Measurements from ENCODE around the gene INSRR. TPM values are rescaled to one million over a fixed set of nuclear protein-coding genes. Genes with fewer than 3 reads are reported as not detected.

Gene INSRR
- total and polyA plus RNA-seq, 9 of the 15 experiments (the other 6 are each of a cell fraction or from before 2014, with no cell fraction given): 0.03 to 0.18 (median 0.06) TPM; not detected in 3

DNA sequence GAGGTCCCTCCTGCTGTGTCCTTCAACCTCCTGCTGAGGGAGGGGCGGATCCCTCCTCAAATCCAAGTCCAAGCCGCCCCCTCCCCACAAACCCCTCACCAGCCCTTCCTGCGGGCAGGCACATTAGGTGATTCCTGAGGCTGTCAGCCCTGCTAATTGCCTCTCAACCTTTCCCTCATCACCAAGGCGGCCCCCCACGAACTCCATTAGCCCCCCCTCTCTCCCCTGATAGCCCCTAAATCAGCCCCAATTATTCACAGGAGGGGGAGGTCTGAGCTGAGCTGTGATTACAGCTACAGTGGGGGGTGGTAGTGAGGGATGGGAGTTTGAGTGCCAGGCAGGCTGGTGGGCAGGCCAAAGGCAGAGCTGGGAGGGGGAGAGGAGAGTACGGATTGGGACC is 28.8 kb upstream of the INSRR start:
- no peak overlapping the region for H3K27ac ChIP-seq (ENCODE audit: extremely low read depth, low read depth, low read length)
- DNase-seq (ENCODE audit: extremely low read depth in 1 of 4, low spot score in 3 of 4): no peak
- H3K9me1 ChIP-seq (ENCODE audit: control insufficient read depth, insufficient read depth, low read length): no peaks in the 10 kb centered on the region
- CTCF ChIA-PET (ENCODE audit: low intra/inter-chr PET ratio): interaction anchor here (0.6 kb wide), 1 partner anchor 198 kb away, joined by 3 read pairs; no protein-coding TSS in a partner anchor
- WGBS (ENCODE audit: insufficient coverage, low coverage, missing lambda C conversion rate): 10% methylated on average over 4 of the region's 6 CpGs
- no peaks in the 10 kb centered on the region for H4K20me1 ChIP-seq (replicated peaks; ENCODE audit: control insufficient read depth, insufficient read depth, low read length)
- H3K4me1 ChIP-seq (replicated peaks in 1 of 2; ENCODE audit: control insufficient read depth in 2 of 2, insufficient read depth in 2 of 2, low read length in 2 of 2): peaks cover 15% of the 10 kb centered on the region in 2 experiments; a peak in 4 of 5 replicates
- H2AFZ ChIP-seq (ENCODE audit: low read depth, low read length): no peak overlapping the region
- H3K36me3 ChIP-seq (ENCODE audit: control insufficient read depth, insufficient read depth, low read length): no peaks in the 10 kb centered on the region
- H3K9me3 ChIP-seq (replicated peaks; ENCODE audit: control insufficient read depth, insufficient read depth, low read depth, low read length): no peaks in the 10 kb centered on the region
- H3K27me3 ChIP-seq (ENCODE audit: control insufficient read depth in 2 of 2, insufficient read depth in 2 of 2, low read length in 2 of 2): no peaks in the 10 kb centered on the region
- POLR2A ChIA-PET: interaction anchor here (1.1 kb wide), 1 partner anchor 116 kb away, joined by 3 read pairs; no protein-coding TSS in a partner anchor
- TF ChIP-seq ARNT (IDR thresholded peaks at IDR 0.05) (no peak), POLR2A (conservative IDR thresholded peaks at IDR 0.05) (no peak), ZNF780A (CRISPR knock-in tag; IDR thresholded peaks at IDR 0.05) (no peak), SMAD1 (IDR thresholded peaks at IDR 0.05; ENCODE audit: low read depth, low read length, partially characterized antibody) (no peak), ZNF311 (CRISPR knock-in tag; IDR thresholded peaks at IDR 0.05) (no peak), XRCC4 (IDR thresholded peaks at IDR 0.05; ENCODE audit: extremely low read depth, insufficient read depth, insufficient read length) (no peak), ELK1 (CRISPR knock-in tag; IDR thresholded peaks at IDR 0.05) (no peak), ZNF740 (CRISPR knock-in tag; IDR thresholded peaks at IDR 0.05) (no peak), ZNF740 (tag; IDR thresholded peaks at IDR 0.05) (no peak), LARP7 (IDR thresholded peaks at IDR 0.05) (no peak), CTBP1 (IDR thresholded peaks at IDR 0.05; ENCODE audit: borderline replicate concordance) (no peak), KLF10 (CRISPR knock-in tag; IDR thresholded peaks at IDR 0.05) (no peak)
- TF ChIP-seq, protein P1, sequence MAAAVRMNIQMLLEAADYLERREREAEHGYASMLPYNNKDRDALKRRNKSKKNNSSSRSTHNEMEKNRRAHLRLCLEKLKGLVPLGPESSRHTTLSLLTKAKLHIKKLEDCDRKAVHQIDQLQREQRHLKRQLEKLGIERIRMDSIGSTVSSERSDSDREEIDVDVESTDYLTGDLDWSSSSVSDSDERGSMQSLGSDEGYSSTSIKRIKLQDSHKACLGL (CRISPR knock-in tag; IDR thresholded peaks at IDR 0.05; ENCODE audit: borderline replicate concordance, poor library complexity, severe bottlenecking): no peak
- TF ChIP-seq, protein P2, sequence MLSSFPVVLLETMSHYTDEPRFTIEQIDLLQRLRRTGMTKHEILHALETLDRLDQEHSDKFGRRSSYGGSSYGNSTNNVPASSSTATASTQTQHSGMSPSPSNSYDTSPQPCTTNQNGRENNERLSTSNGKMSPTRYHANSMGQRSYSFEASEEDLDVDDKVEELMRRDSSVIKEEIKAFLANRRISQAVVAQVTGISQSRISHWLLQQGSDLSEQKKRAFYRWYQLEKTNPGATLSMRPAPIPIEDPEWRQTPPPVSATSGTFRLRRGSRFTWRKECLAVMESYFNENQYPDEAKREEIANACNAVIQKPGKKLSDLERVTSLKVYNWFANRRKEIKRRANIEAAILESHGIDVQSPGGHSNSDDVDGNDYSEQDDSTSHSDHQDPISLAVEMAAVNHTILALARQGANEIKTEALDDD (IDR thresholded peaks at IDR 0.05): no peak
- no peak overlapping the region; a peak in 1 of 4 replicates for H3K9ac ChIP-seq (ENCODE audit: insufficient read depth in 1 of 2, low read depth in 2 of 2, low read length in 2 of 2)
- in situ Hi-C loops (cut with MboI) (no loop called here), intact Hi-C loops (cut with micrococcal nuclease) (no loop called here)
- no peak for FAIRE-seq
- no peak overlapping the region for H3K4me2 ChIP-seq (ENCODE audit: insufficient read depth, low read length)
- BruUV-seq (replicated peaks): no TSS peak
- no peaks in the 10 kb centered on the region for H3K79me2 ChIP-seq (ENCODE audit: control insufficient read depth, insufficient read depth, low read length)
- ATAC-seq: no peak
- no peak overlapping the region for H3K4me3 ChIP-seq

All from K562 (cell line).